NCI-H345 (cell line): ENCODE measurements around the gene PPM1H.

Source experiments
- DNase-seq: peaks from one replicate; lab custom pipeline; 2025; lab: John Stamatoyannopoulos, UW

The PPM1H gene

GRCh38 chr12:62799126-62799736, 135.7 kb downstream of the PPM1H start:
- peak; percentile 84 for DNase-seq

- DNase-seq, result no peak
Measured at GRCh38 chr12:62794218-62794583, 140.7 kb downstream of the PPM1H start.

GRCh38 chr12:62793256-62794217, 141.4 kb downstream of the PPM1H start:
- DNase-seq, result peak; percentile 64

- no peak for DNase-seq
Measured at GRCh38 chr12:62792236-62792870, 142.6 kb downstream of the PPM1H start.

GRCh38 chr12:62789851-62790250, 145.1 kb downstream of the PPM1H start:
- no peak for DNase-seq

- DNase-seq, result no peak
Measured at GRCh38 chr12:62787611-62788010, 147.3 kb downstream of the PPM1H start.

GRCh38 chr12:62787023-62787422, 147.9 kb downstream of the PPM1H start:
- no peak for DNase-seq

- peak; percentile 1 for DNase-seq
Measured at GRCh38 chr12:62785941-62786559, 148.9 kb downstream of the PPM1H start.

- DNase-seq, result no peak
Measured at GRCh38 chr12:62784576-62784975, 150.4 kb downstream of the PPM1H start.

- DNase-seq, result no peak
Measured at GRCh38 chr12:62783881-62784280, 151.1 kb downstream of the PPM1H start.

GRCh38 chr12:62781136-62781880, 153.6 kb downstream of the PPM1H start:
- DNase-seq, result no peak

- no peak for DNase-seq
Measured at GRCh38 chr12:62779488-62779887, 155.5 kb downstream of the PPM1H start.

GRCh38 chr12:62778187-62778586, 156.8 kb downstream of the PPM1H start:
- DNase-seq, result no peak

- DNase-seq, result no peak
Measured at GRCh38 chr12:62776997-62777396, 158.0 kb downstream of the PPM1H start.

GRCh38 chr12:62776575-62776974, 158.4 kb downstream of the PPM1H start:
- no peak for DNase-seq

- no peak for DNase-seq
Measured at GRCh38 chr12:62774794-62775193, 160.2 kb downstream of the PPM1H start.

GRCh38 chr12:62772416-62772955, 162.5 kb downstream of the PPM1H start:
- DNase-seq, result no peak

GRCh38 chr12:62771828-62772227, 163.1 kb downstream of the PPM1H start:
- DNase-seq, result no peak

GRCh38 chr12:62770381-62770780, 164.6 kb downstream of the PPM1H start:
- no peak for DNase-seq

GRCh38 chr12:62769076-62769619, 165.8 kb downstream of the PPM1H start:
- no peak for DNase-seq

GRCh38 chr12:62767946-62768345, 167.0 kb downstream of the PPM1H start:
- DNase-seq, result no peak
